Measurements from ENCODE around the gene WARS2.

- no peak for TF ChIP-seq CTCF (IDR thresholded peaks at IDR 0.05 in 4 of 5, conservative IDR thresholded peaks at IDR 0.05 in 1 of 5)
- TF ChIP-seq POLR2A (IDR thresholded peaks at IDR 0.05): no peak
These were observed 23.7 kb downstream of the WARS2 start for GRCh38 chr1:119116725-119117124.

Measured in gastrocnemius medialis (tissue), 4 donors.